GM12878 (cell line): Measurements from ENCODE around the gene HIVEP2. TPM values are rescaled to one million over a fixed set of nuclear protein-coding genes. Genes with fewer than 3 reads are reported as not detected.

ENCODE experiments used
- ASH2L ChIP-seq: fragments of 300-600, 200-600 bp; sonication (generic); IDR thresholded peaks from 2 replicates; pipeline ENCODE4 v1.6.1; 2017; ENCODE audit warnings: low read depth, mild to moderate bottlenecking, borderline replicate concordance
- FOXK2 ChIP-seq: fragments of 450-650 bp; IDR thresholded peaks from 2 replicates; pipeline ENCODE4 v1.6.1; 2017; ENCODE audit warnings: mild to moderate bottlenecking, moderate library complexity
- GABPA ChIP-seq: IDR thresholded peaks from 2 replicates; pipeline ENCODE4 v1.6.1; 2014; ENCODE audit warnings: antibody characterized with exemption, low read depth, mild to moderate bottlenecking, inconsistent platforms
- HDGF ChIP-seq: fragments of 450-650 bp; IDR thresholded peaks from 2 replicates; pipeline ENCODE4 v1.6.1; 2016; ENCODE audit warnings: antibody characterized with exemption
- MTA2 ChIP-seq: fragments of 450-650 bp; IDR thresholded peaks from 2 replicates; pipeline ENCODE4 v1.6.1; 2016; ENCODE audit warnings: low read depth, mild to moderate bottlenecking, moderate library complexity
- MTA3 ChIP-seq: IDR thresholded peaks from 2 replicates; pipeline ENCODE4 v1.6.1; 2012; ENCODE audit warnings: low read length, inconsistent platforms, borderline replicate concordance
- NBN ChIP-seq: fragments of 450-650 bp; IDR thresholded peaks from 2 replicates; pipeline ENCODE4 v1.6.1; 2016
- NFXL1 ChIP-seq: fragments of 450-650 bp; IDR thresholded peaks from 2 replicates; pipeline ENCODE4 v1.6.1; 2017; ENCODE audit warnings: antibody characterized with exemption, mild to moderate bottlenecking, borderline replicate concordance
- NR2F1 ChIP-seq: fragments of 450-650 bp; conservative IDR thresholded peaks from 2 replicates; pipeline ENCODE4 v1.6.1; 2017; ENCODE audit warnings: mild to moderate bottlenecking
- PAX5 ChIP-seq: IDR thresholded peaks from 2 replicates; pipeline ENCODE4 v1.6.1; 2011; ENCODE audit warnings: low read depth, low read length, borderline replicate concordance
- SMAD1 ChIP-seq: fragments of 450-650 bp; IDR thresholded peaks from 2 replicates; pipeline ENCODE4 v1.6.1; 2018; ENCODE audit warnings: mild to moderate bottlenecking, low read depth; ENCODE audit not compliant: partially characterized antibody
- STAT3 ChIP-seq: IDR thresholded peaks from 2 replicates; pipeline ENCODE4 v1.6.1; 2011; ENCODE audit warnings: low read depth, low read length, improper control_type of control experiment
- TBL1XR1 ChIP-seq: IDR thresholded peaks from 2 replicates; pipeline ENCODE4 v1.6.1; 2012; ENCODE audit warnings: low read depth, low read length, improper control_type of control experiment
- YBX1 ChIP-seq: fragments of 450-650 bp; IDR thresholded peaks from 2 replicates; pipeline ENCODE4 v1.6.1; 2016; ENCODE audit warnings: antibody characterized with exemption
- polyA plus RNA-seq, 11 experiments: library from polyadenylated mRNA; depleted of rRNA in 4 of 11; unstranded in 6 of 11; stranded (reverse) in 5 of 11; fragments of >200 nt; fragmentation: Nextera tagmentation in 4 of 11; fragmentation: Illumina TruSeq in 1 of 11; extraction: Ambion mirVana in 4 of 11; extraction: Trizol in 1 of 11; gene quantifications; 1 replicate in 1 of 11; 2 replicates in 10 of 11; pipeline versions ENCODE4 v1.2.1 to v1.2.3, GENCODE V29; 2011 to 2016; ENCODE audit warnings: inconsistent platforms in 2 of 11, missing spikeins in 2 of 11, low read depth in 1 of 11
- total RNA-seq, 4 experiments: library from RNA; depleted of rRNA in 3 of 4; stranded (reverse); fragments of >200 nt in 3 of 4; fragmentation: Illumina TruSeq in 1 of 4; extraction: Trizol in 1 of 4; gene quantifications; 2 replicates each; pipeline versions ENCODE4 v1.2.1 to v1.2.3, GENCODE V29; 2013 to 2021
- TF ChIP-seq, protein P1 (sequence below): fragments of 450-650 bp; conservative IDR thresholded peaks from 2 replicates; pipeline ENCODE4 v1.6.1; 2017; ENCODE audit warnings: mild to moderate bottlenecking, moderate library complexity
- TF ChIP-seq, protein P2 (sequence below): fragments of 450-650 bp; IDR thresholded peaks from 2 replicates; pipeline ENCODE4 v1.6.1; 2017; ENCODE audit warnings: mild to moderate bottlenecking, moderate library complexity
- TF ChIP-seq, protein P3 (sequence below): fragments of 450-650 bp; IDR thresholded peaks from 2 replicates; pipeline ENCODE4 v1.6.1; 2017; ENCODE audit warnings: mild to moderate bottlenecking, moderate library complexity
- TF ChIP-seq, protein P4 (sequence below): IDR thresholded peaks from 2 replicates; pipeline ENCODE4 v1.6.1; 2012; ENCODE audit warnings: low read length, inconsistent platforms
- TF ChIP-seq, protein P5 (sequence below): fragments of 450-650 bp; IDR thresholded peaks from 2 replicates; pipeline ENCODE4 v1.6.1; 2016; ENCODE audit warnings: mild to moderate bottlenecking

The HIVEP2 gene
- total and polyA plus RNA-seq, 10 of the 15 experiments (the other 5 are each of a cell fraction or from before 2014, with no cell fraction given) = 1.2 to 15.7 (median 10.2) TPM

DNA sequence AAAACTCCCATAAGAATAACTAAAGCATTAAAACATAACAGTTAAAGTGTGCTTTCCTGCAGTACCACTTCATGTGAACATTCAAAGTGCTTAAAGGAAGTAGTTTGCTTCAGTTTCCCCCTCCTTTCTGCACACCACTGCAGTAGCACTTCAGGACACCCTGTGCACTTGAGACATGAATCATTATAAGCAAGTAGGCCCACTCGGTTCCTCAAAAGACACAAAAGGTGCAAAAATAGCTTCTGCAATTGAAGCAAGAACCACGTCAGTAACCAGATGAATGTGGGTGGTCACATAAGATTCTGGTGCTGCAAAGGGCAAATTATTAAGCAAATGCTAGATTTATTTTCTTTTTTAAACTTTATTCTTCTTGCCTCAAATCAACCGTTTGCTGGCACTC, 160.6 kb downstream of the HIVEP2 start (continued):
- TF ChIP-seq, protein P1, sequence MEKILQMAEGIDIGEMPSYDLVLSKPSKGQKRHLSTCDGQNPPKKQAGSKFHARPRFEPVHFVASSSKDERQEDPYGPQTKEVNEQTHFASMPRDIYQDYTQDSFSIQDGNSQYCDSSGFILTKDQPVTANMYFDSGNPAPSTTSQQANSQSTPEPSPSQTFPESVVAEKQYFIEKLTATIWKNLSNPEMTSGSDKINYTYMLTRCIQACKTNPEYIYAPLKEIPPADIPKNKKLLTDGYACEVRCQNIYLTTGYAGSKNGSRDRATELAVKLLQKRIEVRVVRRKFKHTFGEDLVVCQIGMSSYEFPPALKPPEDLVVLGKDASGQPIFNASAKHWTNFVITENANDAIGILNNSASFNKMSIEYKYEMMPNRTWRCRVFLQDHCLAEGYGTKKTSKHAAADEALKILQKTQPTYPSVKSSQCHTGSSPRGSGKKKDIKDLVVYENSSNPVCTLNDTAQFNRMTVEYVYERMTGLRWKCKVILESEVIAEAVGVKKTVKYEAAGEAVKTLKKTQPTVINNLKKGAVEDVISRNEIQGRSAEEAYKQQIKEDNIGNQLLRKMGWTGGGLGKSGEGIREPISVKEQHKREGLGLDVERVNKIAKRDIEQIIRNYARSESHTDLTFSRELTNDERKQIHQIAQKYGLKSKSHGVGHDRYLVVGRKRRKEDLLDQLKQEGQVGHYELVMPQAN = no peak
- TF ChIP-seq NR2F1 (peak; percentile 45; the same call in 1 of the 2 replicates), MTA3 (peak; percentile 70; the same call in 1 of the 2 replicates), GABPA (peak; percentile 55; the same call in 1 of the 2 replicates), PAX5 (peak; percentile 76; the same call in 1 of the 2 replicates), YBX1 (no peak), HDGF (no peak), NFXL1 (no peak), STAT3 (no peak), FOXK2 (no peak), TBL1XR1 (peak; percentile 73; the same call in 1 of the 2 replicates), MTA2 (peak; percentile 92), SMAD1 (no peak), NBN (peak; percentile 78), ASH2L (no peak)
- TF ChIP-seq, protein P2, sequence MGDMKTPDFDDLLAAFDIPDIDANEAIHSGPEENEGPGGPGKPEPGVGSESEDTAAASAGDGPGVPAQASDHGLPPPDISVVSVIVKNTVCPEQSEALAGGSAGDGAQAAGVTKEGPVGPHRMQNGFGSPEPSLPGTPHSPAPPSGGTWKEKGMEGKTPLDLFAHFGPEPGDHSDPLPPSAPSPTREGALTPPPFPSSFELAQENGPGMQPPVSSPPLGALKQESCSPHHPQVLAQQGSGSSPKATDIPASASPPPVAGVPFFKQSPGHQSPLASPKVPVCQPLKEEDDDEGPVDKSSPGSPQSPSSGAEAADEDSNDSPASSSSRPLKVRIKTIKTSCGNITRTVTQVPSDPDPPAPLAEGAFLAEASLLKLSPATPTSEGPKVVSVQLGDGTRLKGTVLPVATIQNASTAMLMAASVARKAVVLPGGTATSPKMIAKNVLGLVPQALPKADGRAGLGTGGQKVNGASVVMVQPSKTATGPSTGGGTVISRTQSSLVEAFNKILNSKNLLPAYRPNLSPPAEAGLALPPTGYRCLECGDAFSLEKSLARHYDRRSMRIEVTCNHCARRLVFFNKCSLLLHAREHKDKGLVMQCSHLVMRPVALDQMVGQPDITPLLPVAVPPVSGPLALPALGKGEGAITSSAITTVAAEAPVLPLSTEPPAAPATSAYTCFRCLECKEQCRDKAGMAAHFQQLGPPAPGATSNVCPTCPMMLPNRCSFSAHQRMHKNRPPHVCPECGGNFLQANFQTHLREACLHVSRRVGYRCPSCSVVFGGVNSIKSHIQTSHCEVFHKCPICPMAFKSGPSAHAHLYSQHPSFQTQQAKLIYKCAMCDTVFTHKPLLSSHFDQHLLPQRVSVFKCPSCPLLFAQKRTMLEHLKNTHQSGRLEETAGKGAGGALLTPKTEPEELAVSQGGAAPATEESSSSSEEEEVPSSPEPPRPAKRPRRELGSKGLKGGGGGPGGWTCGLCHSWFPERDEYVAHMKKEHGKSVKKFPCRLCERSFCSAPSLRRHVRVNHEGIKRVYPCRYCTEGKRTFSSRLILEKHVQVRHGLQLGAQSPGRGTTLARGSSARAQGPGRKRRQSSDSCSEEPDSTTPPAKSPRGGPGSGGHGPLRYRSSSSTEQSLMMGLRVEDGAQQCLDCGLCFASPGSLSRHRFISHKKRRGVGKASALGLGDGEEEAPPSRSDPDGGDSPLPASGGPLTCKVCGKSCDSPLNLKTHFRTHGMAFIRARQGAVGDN = peak; percentile 78
- TF ChIP-seq, protein P3, sequence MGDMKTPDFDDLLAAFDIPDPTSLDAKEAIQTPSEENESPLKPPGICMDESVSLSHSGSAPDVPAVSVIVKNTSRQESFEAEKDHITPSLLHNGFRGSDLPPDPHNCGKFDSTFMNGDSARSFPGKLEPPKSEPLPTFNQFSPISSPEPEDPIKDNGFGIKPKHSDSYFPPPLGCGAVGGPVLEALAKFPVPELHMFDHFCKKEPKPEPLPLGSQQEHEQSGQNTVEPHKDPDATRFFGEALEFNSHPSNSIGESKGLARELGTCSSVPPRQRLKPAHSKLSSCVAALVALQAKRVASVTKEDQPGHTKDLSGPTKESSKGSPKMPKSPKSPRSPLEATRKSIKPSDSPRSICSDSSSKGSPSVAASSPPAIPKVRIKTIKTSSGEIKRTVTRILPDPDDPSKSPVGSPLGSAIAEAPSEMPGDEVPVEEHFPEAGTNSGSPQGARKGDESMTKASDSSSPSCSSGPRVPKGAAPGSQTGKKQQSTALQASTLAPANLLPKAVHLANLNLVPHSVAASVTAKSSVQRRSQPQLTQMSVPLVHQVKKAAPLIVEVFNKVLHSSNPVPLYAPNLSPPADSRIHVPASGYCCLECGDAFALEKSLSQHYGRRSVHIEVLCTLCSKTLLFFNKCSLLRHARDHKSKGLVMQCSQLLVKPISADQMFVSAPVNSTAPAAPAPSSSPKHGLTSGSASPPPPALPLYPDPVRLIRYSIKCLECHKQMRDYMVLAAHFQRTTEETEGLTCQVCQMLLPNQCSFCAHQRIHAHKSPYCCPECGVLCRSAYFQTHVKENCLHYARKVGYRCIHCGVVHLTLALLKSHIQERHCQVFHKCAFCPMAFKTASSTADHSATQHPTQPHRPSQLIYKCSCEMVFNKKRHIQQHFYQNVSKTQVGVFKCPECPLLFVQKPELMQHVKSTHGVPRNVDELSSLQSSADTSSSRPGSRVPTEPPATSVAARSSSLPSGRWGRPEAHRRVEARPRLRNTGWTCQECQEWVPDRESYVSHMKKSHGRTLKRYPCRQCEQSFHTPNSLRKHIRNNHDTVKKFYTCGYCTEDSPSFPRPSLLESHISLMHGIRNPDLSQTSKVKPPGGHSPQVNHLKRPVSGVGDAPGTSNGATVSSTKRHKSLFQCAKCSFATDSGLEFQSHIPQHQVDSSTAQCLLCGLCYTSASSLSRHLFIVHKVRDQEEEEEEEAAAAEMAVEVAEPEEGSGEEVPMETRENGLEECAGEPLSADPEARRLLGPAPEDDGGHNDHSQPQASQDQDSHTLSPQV = no peak
- TF ChIP-seq, protein P4, sequence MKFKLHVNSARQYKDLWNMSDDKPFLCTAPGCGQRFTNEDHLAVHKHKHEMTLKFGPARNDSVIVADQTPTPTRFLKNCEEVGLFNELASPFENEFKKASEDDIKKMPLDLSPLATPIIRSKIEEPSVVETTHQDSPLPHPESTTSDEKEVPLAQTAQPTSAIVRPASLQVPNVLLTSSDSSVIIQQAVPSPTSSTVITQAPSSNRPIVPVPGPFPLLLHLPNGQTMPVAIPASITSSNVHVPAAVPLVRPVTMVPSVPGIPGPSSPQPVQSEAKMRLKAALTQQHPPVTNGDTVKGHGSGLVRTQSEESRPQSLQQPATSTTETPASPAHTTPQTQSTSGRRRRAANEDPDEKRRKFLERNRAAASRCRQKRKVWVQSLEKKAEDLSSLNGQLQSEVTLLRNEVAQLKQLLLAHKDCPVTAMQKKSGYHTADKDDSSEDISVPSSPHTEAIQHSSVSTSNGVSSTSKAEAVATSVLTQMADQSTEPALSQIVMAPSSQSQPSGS = peak; percentile 95
- TF ChIP-seq, protein P5, sequence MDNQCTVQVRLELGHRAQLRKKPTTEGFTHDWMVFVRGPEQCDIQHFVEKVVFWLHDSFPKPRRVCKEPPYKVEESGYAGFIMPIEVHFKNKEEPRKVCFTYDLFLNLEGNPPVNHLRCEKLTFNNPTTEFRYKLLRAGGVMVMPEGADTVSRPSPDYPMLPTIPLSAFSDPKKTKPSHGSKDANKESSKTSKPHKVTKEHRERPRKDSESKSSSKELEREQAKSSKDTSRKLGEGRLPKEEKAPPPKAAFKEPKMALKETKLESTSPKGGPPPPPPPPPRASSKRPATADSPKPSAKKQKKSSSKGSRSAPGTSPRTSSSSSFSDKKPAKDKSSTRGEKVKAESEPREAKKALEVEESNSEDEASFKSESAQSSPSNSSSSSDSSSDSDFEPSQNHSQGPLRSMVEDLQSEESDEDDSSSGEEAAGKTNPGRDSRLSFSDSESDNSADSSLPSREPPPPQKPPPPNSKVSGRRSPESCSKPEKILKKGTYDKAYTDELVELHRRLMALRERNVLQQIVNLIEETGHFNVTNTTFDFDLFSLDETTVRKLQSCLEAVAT = peak; percentile 74; the same call in 1 of the 2 replicates
